Esophagus muscularis mucosa (tissue), 3 donors: ENCODE results near the gene SPTBN1.

ENCODE experiments used
- POLR2A ChIP-seq: fragments of 450-650 bp; IDR thresholded peaks from one replicate; pipeline ENCODE4 v1.6.1; 2017; ENCODE audit warnings: antibody characterized with exemption, moderate library complexity, mild to moderate bottlenecking, low read depth
- TF ChIP-seq, protein P1 (sequence below), 3 experiments: fragments of 200-600 bp in 2 of 3; fragments of 450-650 bp in 1 of 3; sonication (generic) in 2 of 3; IDR thresholded peaks; one replicate each; pipeline ENCODE4 v1.5.1; 2017 to 2019; ENCODE audit warnings: antibody characterized with exemption in 3 of 3, mild to moderate bottlenecking in 2 of 3, moderate library complexity in 1 of 3

DNA sequence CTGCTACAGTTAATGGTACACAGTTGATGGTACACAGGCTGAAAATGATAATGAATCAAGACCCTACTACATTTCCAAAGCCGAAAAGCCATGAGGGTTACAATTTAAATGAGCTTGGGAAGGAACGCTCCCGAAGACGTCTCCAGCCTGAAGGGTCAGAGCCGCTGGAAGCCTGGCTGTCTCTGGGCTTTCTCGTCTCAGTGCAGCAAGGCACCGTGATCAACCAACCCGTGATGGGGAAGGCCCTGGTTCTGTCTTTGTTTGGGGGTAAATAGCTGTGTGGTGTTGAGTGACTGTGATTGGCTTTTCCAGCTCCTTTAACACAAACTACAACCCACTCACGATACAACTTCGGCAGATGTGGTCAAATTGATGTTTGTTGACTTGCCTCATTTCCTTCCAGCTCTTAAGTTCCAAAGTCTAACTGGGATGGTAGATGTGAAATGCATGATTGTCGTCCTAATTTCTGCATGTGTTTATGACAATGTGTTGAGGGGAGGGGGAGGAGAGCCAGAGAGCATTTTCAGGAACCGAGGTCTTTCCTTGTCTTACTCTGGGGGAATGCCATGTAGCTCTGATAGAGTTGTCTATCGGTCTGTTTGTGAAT, 207.4 kb downstream of the SPTBN1 start:
- TF ChIP-seq POLR2A: no peak
- TF ChIP-seq, protein P1, sequence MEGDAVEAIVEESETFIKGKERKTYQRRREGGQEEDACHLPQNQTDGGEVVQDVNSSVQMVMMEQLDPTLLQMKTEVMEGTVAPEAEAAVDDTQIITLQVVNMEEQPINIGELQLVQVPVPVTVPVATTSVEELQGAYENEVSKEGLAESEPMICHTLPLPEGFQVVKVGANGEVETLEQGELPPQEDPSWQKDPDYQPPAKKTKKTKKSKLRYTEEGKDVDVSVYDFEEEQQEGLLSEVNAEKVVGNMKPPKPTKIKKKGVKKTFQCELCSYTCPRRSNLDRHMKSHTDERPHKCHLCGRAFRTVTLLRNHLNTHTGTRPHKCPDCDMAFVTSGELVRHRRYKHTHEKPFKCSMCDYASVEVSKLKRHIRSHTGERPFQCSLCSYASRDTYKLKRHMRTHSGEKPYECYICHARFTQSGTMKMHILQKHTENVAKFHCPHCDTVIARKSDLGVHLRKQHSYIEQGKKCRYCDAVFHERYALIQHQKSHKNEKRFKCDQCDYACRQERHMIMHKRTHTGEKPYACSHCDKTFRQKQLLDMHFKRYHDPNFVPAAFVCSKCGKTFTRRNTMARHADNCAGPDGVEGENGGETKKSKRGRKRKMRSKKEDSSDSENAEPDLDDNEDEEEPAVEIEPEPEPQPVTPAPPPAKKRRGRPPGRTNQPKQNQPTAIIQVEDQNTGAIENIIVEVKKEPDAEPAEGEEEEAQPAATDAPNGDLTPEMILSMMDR (IDR thresholded peaks at IDR 0.05): no peak
